Endodermal cell (in vitro differentiated cells): ENCODE data around the gene KDM2B. TPM values are rescaled to one million over a fixed set of nuclear protein-coding genes. Genes with fewer than 3 reads are reported as not detected.

Experiments used
- DNase-seq: peaks from one replicate; pipeline ENCODE4 v3.0.0-alpha.2; 2017
- H3K27ac ChIP-seq: 2 replicates; pipeline ENCODE4 v1.5.1; 2013; ENCODE audit warnings: mild to moderate bottlenecking, low read depth, low read length, moderate library complexity
- H3K27me3 ChIP-seq: 2 replicates; pipeline ENCODE4 v1.6.1; 2013; ENCODE audit warnings: mild to moderate bottlenecking, low read length, moderate library complexity; ENCODE audit not compliant: insufficient read depth, control insufficient read depth, poor library complexity, severe bottlenecking
- H3K36me3 ChIP-seq: 2 replicates; pipeline ENCODE4 v1.7.0; 2013; ENCODE audit warnings: mild to moderate bottlenecking, low read length, moderate library complexity; ENCODE audit not compliant: control insufficient read depth, insufficient read depth
- H3K4me1 ChIP-seq: one replicate; pipeline ENCODE4 v1.7.0; 2013; ENCODE audit warnings: low read length; ENCODE audit not compliant: control insufficient read depth, insufficient read depth
- H3K4me3 ChIP-seq: 2 replicates; pipeline ENCODE4 v1.5.1; 2013; ENCODE audit warnings: mild to moderate bottlenecking, low read length, moderate library complexity
- H3K9ac ChIP-seq: 2 replicates; pipeline ENCODE4 v1.6.1; 2013; ENCODE audit warnings: mild to moderate bottlenecking, low read length, moderate library complexity; ENCODE audit not compliant: poor library complexity, severe bottlenecking; ENCODE audit errors: extremely low read depth
- H3K9me3 ChIP-seq: 2 replicates; pipeline ENCODE4 v1.6.1; 2013; ENCODE audit warnings: mild to moderate bottlenecking, low read length, moderate library complexity; ENCODE audit not compliant: control insufficient read depth
- H3K27ac Mint-ChIP-seq: 2 replicates; pipeline ENCODE4 v1.8.0; 2020; ENCODE audit warnings: mixed read lengths
- H3K27me3 Mint-ChIP-seq: 2 replicates; pipeline ENCODE4 v1.8.0; 2021; ENCODE audit warnings: mild to moderate bottlenecking, mixed read lengths; ENCODE audit not compliant: insufficient read depth
- H3K36me3 Mint-ChIP-seq: 2 replicates; pipeline ENCODE4 v1.8.0; 2020; ENCODE audit warnings: low read depth, mixed read lengths
- H3K4me1 Mint-ChIP-seq: 2 replicates; pipeline ENCODE4 v1.8.0; 2020; ENCODE audit warnings: mixed read lengths
- H3K4me3 Mint-ChIP-seq: 2 replicates; pipeline ENCODE4 v1.8.0; 2020; ENCODE audit warnings: mild to moderate bottlenecking, moderate library complexity, mixed read lengths
- H3K9me3 Mint-ChIP-seq: 2 replicates; pipeline ENCODE4 v1.8.0; 2020; ENCODE audit warnings: mild to moderate bottlenecking, mixed read lengths
- WGBS, 2 experiments: methylation state at CpG; one replicate each; pipeline versions ENCODE4 v1.1.5 to v1.1.7; 2013; ENCODE audit warnings: missing lambda C conversion rate in 2 of 2, mixed read lengths in 1 of 2; ENCODE audit not compliant: insufficient coverage in 1 of 2, insufficient read length in 1 of 2; 5-methylcytosine and 5-hydroxymethylcytosine counted together
- total RNA-seq, 2 donors: library from RNA; stranded (reverse); fragmentation: NEBNext Ultra II Directional in 1 of 2; extraction: Animal tissue kit (Norgen Biotek cat#: 25700) in 1 of 2; gene quantifications; 2 replicates in 1 of 2; 3 replicates in 1 of 2; pipeline ENCODE4 v1.2.1, GENCODE V29; 2021
- TF ChIP-seq, protein P1 (sequence below): fragments of 200-600 bp; sonication (generic); conservative IDR thresholded peaks from 2 replicates; pipeline ENCODE4 v1.5.0; 2021; ENCODE audit warnings: antibody characterized with exemption, mild to moderate bottlenecking

KDM2B gene
- total RNA-seq, 2 donors from 2014 or later, result 103 to 125 TPM

DNA sequence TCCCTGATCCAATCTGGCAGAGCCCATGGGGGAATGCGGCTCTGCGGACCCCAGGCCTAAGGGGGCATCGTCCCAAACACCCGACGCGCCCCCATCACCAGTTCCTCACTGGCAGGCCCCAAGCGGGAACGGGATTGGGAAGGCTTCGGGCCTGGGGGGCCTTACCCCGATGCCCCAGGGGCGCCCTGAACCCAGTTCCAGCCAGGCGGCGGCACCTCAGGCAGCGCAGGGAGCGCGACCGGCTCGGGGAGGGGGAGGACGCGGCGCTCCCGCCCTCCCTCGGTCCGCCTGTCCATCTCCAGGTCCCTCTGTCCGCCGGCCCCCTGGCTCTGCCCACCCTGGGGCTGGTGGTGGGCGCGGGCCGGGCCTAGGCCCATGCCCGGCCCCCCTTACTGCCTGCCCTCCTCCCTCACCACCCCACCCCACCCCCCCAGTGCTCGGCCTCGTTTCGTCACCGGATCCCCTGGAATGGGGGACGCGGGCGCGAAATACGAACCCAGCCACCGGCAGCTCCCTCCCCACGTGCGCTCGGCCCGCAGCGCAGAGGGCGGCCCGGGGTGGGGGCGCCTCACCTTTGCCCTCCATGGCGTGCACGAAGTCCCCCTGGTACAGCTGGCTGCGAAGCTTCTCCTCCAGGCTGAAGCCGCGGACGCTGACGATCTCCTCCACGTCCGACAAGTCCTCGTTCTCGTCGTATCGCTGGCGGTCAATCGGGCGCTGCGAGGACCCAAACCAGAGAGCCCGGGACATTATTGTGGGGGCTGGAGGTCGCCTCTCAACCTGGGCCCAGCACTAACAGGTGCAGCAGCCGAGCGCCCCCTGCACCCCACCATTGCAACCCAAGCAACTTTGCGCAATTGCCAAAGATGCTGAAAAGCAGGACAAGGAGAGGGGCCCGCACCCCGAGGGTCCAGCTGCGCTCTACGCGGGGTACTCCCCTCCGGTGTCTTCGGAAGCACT, 2.3 kb downstream of the KDM2B start:
- peak overlapping the region; percentile 97 for H3K9ac ChIP-seq
- no peaks in the 10 kb centered on the region for H3K27me3 Mint-ChIP-seq
- peaks cover 27% of the 10 kb centered on the region for H3K36me3 Mint-ChIP-seq
- peak overlapping the region; percentile 85 for H3K4me3 ChIP-seq
- peaks cover 9% of the 10 kb centered on the region for H3K4me1 ChIP-seq
- DNase-seq, result peak; percentile 89
- peaks cover 25% of the 10 kb centered on the region for H3K36me3 ChIP-seq
- H3K9me3 Mint-ChIP-seq, result no peaks in the 10 kb centered on the region
- H3K27me3 ChIP-seq, result no peaks in the 10 kb centered on the region
- H3K27ac Mint-ChIP-seq, result peak overlapping the region; percentile 98
- peak overlapping the region; percentile 86 for H3K27ac ChIP-seq
- no peaks in the 10 kb centered on the region for H3K9me3 ChIP-seq
- H3K4me3 Mint-ChIP-seq, result peak overlapping the region; percentile 72
- TF ChIP-seq, protein P1, sequence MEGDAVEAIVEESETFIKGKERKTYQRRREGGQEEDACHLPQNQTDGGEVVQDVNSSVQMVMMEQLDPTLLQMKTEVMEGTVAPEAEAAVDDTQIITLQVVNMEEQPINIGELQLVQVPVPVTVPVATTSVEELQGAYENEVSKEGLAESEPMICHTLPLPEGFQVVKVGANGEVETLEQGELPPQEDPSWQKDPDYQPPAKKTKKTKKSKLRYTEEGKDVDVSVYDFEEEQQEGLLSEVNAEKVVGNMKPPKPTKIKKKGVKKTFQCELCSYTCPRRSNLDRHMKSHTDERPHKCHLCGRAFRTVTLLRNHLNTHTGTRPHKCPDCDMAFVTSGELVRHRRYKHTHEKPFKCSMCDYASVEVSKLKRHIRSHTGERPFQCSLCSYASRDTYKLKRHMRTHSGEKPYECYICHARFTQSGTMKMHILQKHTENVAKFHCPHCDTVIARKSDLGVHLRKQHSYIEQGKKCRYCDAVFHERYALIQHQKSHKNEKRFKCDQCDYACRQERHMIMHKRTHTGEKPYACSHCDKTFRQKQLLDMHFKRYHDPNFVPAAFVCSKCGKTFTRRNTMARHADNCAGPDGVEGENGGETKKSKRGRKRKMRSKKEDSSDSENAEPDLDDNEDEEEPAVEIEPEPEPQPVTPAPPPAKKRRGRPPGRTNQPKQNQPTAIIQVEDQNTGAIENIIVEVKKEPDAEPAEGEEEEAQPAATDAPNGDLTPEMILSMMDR, result no peak
- H3K4me1 Mint-ChIP-seq, result peaks cover 38% of the 10 kb centered on the region
- WGBS, 2 experiments, result 0% methylated on average over 30 to 77 of the region's 77 CpGs

GRCh38 chr12:121577443-121578180, 3.2 kb downstream of the KDM2B start:
- H3K9me3 Mint-ChIP-seq, result no peaks in the 10 kb centered on the region
- no peaks in the 10 kb centered on the region for H3K9me3 ChIP-seq
- H3K9ac ChIP-seq, result peak overlapping the region; percentile 97
- WGBS, 2 experiments, result 5 to 24% methylated on average over 3 to 10 of the region's 10 CpGs
- H3K4me1 ChIP-seq, result peaks cover 9% of the 10 kb centered on the region
- H3K27me3 ChIP-seq, result no peaks in the 10 kb centered on the region
- no peaks in the 10 kb centered on the region for H3K27me3 Mint-ChIP-seq
- H3K36me3 Mint-ChIP-seq, result peaks cover 33% of the 10 kb centered on the region
- H3K27ac Mint-ChIP-seq, result peak overlapping the region; percentile 98
- peaks cover 29% of the 10 kb centered on the region for H3K36me3 ChIP-seq
- H3K4me3 Mint-ChIP-seq, result peak overlapping the region; percentile 72
- peak overlapping the region; percentile 86 for H3K27ac ChIP-seq
- TF ChIP-seq, protein P1, result no peak
- DNase-seq, result peak; percentile 92
- H3K4me3 ChIP-seq, result peak overlapping the region; percentile 85
- peaks cover 32% of the 10 kb centered on the region for H3K4me1 Mint-ChIP-seq

GRCh38 chr12:121576851-121577391, 3.9 kb downstream of the KDM2B start:
- TF ChIP-seq, protein P1, result no peak
- H3K36me3 Mint-ChIP-seq, result peaks cover 40% of the 10 kb centered on the region
- H3K27me3 Mint-ChIP-seq, result no peaks in the 10 kb centered on the region
- peak overlapping the region; percentile 97 for H3K9ac ChIP-seq
- H3K4me3 Mint-ChIP-seq, result peak overlapping the region; percentile 72
- peak overlapping the region; percentile 86 for H3K27ac ChIP-seq
- H3K4me1 ChIP-seq, result peaks cover 9% of the 10 kb centered on the region
- H3K9me3 ChIP-seq, result no peaks in the 10 kb centered on the region
- no peaks in the 10 kb centered on the region for H3K9me3 Mint-ChIP-seq
- no peaks in the 10 kb centered on the region for H3K27me3 ChIP-seq
- peak overlapping the region; percentile 98 for H3K27ac Mint-ChIP-seq
- peak overlapping the region; percentile 85 for H3K4me3 ChIP-seq
- peak; percentile 97 for DNase-seq
- H3K4me1 Mint-ChIP-seq, result peaks cover 30% of the 10 kb centered on the region
- 0% methylated on average over 1 to 4 of the region's 4 CpGs for WGBS, 2 experiments
- peaks cover 34% of the 10 kb centered on the region for H3K36me3 ChIP-seq
